Natural killer cell (primary cell): ENCODE data around the gene USP2. TPM values are rescaled to one million over a fixed set of nuclear protein-coding genes. Genes with fewer than 3 reads are reported as not detected.

Experiments
- ATAC-seq, 3 donors: fragments of 150-1000 bp in 2 of 3; fragments of 200-7000 bp in 1 of 3; cut with Tn5 transposase; 1 replicate in 1 of 3; 2 replicates in 2 of 3; pipeline ENCODE4 v1.10.0; 2021; ENCODE audit warnings: mild to moderate bottlenecking in 2 of 3, moderate library complexity in 2 of 3
- DNase-seq, 2 donors: peaks; one replicate each; pipeline versions ENCODE4 v3.0.0 to v3.0.0-alpha.2; 2013 to 2021; ENCODE audit warnings: mixed read lengths in 1 of 2
- H3K27ac ChIP-seq: one replicate; pipeline ENCODE4 v1.5.1; 2013; ENCODE audit warnings: mild to moderate bottlenecking, low read length
- H3K27me3 ChIP-seq: one replicate; pipeline ENCODE4 v1.6.1; 2013; ENCODE audit warnings: low read length; ENCODE audit not compliant: control insufficient read depth, insufficient read depth
- H3K36me3 ChIP-seq: one replicate; pipeline ENCODE4 v1.6.1; 2013; ENCODE audit warnings: low read length; ENCODE audit not compliant: control insufficient read depth, insufficient read depth
- H3K4me1 ChIP-seq: one replicate; pipeline ENCODE4 v1.6.1; 2013; ENCODE audit warnings: low read length; ENCODE audit not compliant: control insufficient read depth, insufficient read depth
- H3K4me3 ChIP-seq: one replicate; pipeline ENCODE4 v1.5.1; 2013; ENCODE audit warnings: low read length
- H3K9me3 ChIP-seq: one replicate; pipeline ENCODE4 v1.6.1; 2013; ENCODE audit warnings: low read length; ENCODE audit not compliant: control insufficient read depth, insufficient read depth
- H3K27ac Mint-ChIP-seq, 2 donors: one replicate each; pipeline ENCODE4 v1.8.0; 2022; ENCODE audit warnings: mild to moderate bottlenecking in 2 of 2, mixed read lengths in 2 of 2, moderate library complexity in 1 of 2
- H3K27me3 Mint-ChIP-seq, 2 donors: one replicate each; pipeline ENCODE4 v1.8.0; 2022; ENCODE audit warnings: low read depth in 2 of 2, mixed read lengths in 2 of 2
- H3K36me3 Mint-ChIP-seq: one replicate; pipeline ENCODE4 v1.8.0; 2022; ENCODE audit warnings: mixed read lengths
- H3K4me1 Mint-ChIP-seq, 2 donors: one replicate each; pipeline ENCODE4 v1.8.0; 2022; ENCODE audit warnings: mixed read lengths in 2 of 2
- H3K4me3 Mint-ChIP-seq: one replicate; pipeline ENCODE4 v1.8.0; 2022; ENCODE audit warnings: mild to moderate bottlenecking, moderate library complexity, mixed read lengths
- H3K9me3 Mint-ChIP-seq, 2 donors: one replicate each; pipeline ENCODE4 v1.8.0; 2022; ENCODE audit warnings: mixed read lengths in 2 of 2
- WGBS: methylation state at CpG from one replicate; pipeline ENCODE4 v1.1.7; 2013; ENCODE audit warnings: missing lambda C conversion rate; ENCODE audit not compliant: insufficient coverage; 5-methylcytosine and 5-hydroxymethylcytosine counted together
- intact Hi-C: fragments of 100-400 bp; cut with micrococcal nuclease; formaldehyde crosslinking; loops from one replicate; pipeline ENCODE4 v1.14.2; 2022
- total RNA-seq, 4 donors: library from RNA; stranded (reverse); fragments of 120-200 nt in 1 of 4; gene quantifications; one replicate each; pipeline versions ENCODE4 v1.2.3 to v1.2.4, GENCODE V29; 2013 to 2022
- TF ChIP-seq, protein P1 (sequence below): fragments of 200-600 bp; IDR thresholded peaks from one replicate; pipeline ENCODE4 v1.8.0; 2022; ENCODE audit warnings: antibody characterized with exemption

Gene USP2
- total RNA-seq, 3 donors from 2014 or later (not counting 1 experiment from before 2014, with no cell fraction given) = 0.50 to 3.9 TPM; not detected in 1

DNA sequence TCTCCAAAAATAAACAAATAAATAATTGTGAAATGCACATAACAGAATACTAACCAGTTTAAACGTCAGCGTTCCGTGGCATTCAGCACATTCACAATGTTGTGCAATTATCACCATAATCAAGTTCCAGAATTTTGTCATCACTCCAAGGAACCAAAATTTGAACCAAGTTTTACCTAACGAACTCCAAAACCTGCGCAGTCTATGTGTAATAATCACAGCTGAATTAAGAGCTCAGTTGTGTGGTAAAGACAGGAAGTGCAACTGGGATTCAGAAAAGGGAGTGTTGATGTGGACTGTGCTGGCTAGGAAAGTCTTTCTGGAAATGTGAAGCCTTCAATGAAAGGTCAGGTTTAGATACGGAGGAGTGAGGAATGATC lies 59.1 kb downstream of the USP2 start:
- no peak overlapping the region for H3K27ac ChIP-seq
- no peaks in the 10 kb centered on the region for H3K9me3 ChIP-seq
- peaks cover 24% of the 10 kb centered on the region for H3K4me1 ChIP-seq
- ATAC-seq (no peak), DNase-seq (no peak)
- no peaks in the 10 kb centered on the region for H3K36me3 Mint-ChIP-seq
- no peak overlapping the region for H3K4me3 Mint-ChIP-seq
- H3K4me3 ChIP-seq = no peak overlapping the region
- intact Hi-C loops = loop anchor here (5.0 kb wide), 1 partner anchor 115 kb away; the partner anchor contains the start of gene CBL
- H3K27ac Mint-ChIP-seq = no peak overlapping the region
- H3K27me3 ChIP-seq = peaks cover 9% of the 10 kb centered on the region
- TF ChIP-seq, protein P1, sequence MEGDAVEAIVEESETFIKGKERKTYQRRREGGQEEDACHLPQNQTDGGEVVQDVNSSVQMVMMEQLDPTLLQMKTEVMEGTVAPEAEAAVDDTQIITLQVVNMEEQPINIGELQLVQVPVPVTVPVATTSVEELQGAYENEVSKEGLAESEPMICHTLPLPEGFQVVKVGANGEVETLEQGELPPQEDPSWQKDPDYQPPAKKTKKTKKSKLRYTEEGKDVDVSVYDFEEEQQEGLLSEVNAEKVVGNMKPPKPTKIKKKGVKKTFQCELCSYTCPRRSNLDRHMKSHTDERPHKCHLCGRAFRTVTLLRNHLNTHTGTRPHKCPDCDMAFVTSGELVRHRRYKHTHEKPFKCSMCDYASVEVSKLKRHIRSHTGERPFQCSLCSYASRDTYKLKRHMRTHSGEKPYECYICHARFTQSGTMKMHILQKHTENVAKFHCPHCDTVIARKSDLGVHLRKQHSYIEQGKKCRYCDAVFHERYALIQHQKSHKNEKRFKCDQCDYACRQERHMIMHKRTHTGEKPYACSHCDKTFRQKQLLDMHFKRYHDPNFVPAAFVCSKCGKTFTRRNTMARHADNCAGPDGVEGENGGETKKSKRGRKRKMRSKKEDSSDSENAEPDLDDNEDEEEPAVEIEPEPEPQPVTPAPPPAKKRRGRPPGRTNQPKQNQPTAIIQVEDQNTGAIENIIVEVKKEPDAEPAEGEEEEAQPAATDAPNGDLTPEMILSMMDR = no peak
- H3K27me3 Mint-ChIP-seq = peaks cover 18 to 27% of the 10 kb centered on the region in 2 donors
- no peaks in the 10 kb centered on the region for H3K9me3 Mint-ChIP-seq
- WGBS = 80% methylated on average over 6 of the region's 6 CpGs
- H3K4me1 Mint-ChIP-seq = peaks cover 0 to 32% of the 10 kb centered on the region in 2 donors
- no peaks in the 10 kb centered on the region for H3K36me3 ChIP-seq

DNA sequence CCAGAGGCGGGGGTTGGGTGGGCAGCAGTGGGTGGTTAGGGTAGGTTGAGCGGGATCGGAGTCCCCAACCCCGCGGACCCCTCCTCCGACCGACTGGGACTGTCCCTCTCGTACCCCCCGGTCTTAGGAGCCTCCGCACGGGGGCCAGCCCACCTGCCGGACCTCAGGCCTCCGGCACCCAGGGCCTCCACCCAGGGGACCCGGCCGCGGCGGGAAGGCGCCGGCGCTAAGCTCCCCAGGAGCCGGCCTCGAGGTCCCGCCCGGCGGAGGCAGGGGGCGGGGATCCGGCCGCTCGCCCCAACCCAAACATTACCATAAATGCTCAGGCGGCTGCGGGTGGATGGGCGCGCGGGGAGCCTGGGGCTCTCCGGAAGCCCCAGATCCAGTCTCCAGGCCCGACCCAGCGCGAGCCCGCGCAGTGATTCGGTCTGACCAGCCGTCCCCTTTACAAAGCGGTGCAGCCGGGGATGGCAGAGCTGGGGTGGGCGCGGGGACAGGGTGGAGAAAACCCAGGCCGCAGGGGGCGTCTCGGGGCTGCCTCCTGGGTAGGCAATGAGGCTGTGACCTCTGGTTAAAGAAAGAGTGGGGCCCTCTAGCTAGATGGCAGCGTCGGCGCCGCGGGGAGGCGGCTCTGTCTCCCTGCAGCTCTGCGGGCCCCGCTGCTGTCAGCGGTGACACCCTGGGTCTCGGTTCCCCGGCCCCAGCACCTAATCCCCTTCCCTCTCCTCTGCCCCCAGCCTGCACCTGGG lies 60.5 kb downstream of the USP2 start:
- 2% methylated on average over 56 of the region's 60 CpGs for WGBS
- intact Hi-C loops = loop anchor here (5.0 kb wide), 1 partner anchor 114 kb away; the partner anchor contains the start of gene CBL

DNA sequence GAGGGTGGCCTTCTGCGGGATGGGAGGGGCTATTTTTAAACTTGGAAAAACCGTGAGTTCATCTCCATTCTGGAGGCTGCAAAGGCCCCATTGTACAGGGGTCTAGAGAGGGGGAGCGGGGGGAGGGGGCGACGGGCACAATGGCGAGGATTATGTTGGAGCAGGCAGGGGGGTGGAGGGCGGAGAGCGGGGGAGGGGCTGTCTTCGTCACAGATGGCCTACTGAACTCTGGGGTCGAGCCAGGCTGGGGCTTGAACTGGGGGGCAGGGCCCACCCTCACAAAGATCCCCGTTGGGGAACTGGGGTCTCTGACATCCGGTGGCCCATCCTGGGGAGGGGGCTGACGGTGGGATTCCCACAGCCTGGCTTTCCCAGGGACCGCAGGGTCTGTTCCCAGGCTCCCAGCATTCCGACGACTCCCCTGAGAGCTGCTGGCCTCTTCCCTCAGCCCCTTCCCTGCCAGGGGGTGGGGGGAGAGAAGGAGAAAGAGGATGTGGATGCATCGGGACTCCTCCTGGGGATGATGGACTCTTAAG lies 61.2 kb downstream of the USP2 start:
- ATAC-seq (no peak), DNase-seq (no peak)
- intact Hi-C loops = loop anchor here (5.0 kb wide), 1 partner anchor 113 kb away; the partner anchor contains the start of gene CBL
- Histone ChIP-seq H3K36me3 (no peaks in the 10 kb centered on the region), H3K9me3 (no peaks in the 10 kb centered on the region), H3K27me3 (peaks cover 24% of the 10 kb centered on the region), H3K27ac (no peak overlapping the region), H3K4me1 (peaks cover 38% of the 10 kb centered on the region), H3K4me3 (no peak overlapping the region)
- Mint-ChIP-seq H3K4me1 (peaks cover 0 to 39% of the 10 kb centered on the region in 2 donors), H3K27me3 (peaks cover 27 to 30% of the 10 kb centered on the region in 2 donors), H3K36me3 (no peaks in the 10 kb centered on the region), H3K9me3 (no peaks in the 10 kb centered on the region), H3K27ac (peak overlapping the region in 1 of 2 donors; percentile 35), H3K4me3 (peak overlapping the region; percentile 84)
- 55% methylated on average over 17 of the region's 17 CpGs for WGBS
- TF ChIP-seq, protein P1 = no peak

More for the DNA sequence above, 60.5 kb downstream of the USP2 start:
- peak; percentile 68 to 79 (median 77) for ATAC-seq
- Mint-ChIP-seq H3K27ac (peak overlapping the region in 1 of 2 donors; percentile 81), H3K27me3 (peaks cover 23 to 27% of the 10 kb centered on the region in 2 donors), H3K4me1 (peaks cover 0 to 33% of the 10 kb centered on the region in 2 donors), H3K4me3 (peak overlapping the region; percentile 84), H3K36me3 (no peaks in the 10 kb centered on the region), H3K9me3 (no peaks in the 10 kb centered on the region)
- H3K27me3 ChIP-seq = peaks cover 17% of the 10 kb centered on the region
- no peaks in the 10 kb centered on the region for H3K9me3 ChIP-seq
- DNase-seq = peak in 1 of 2 donors; percentile 69
- no peaks in the 10 kb centered on the region for H3K36me3 ChIP-seq
- TF ChIP-seq, protein P1 = no peak
- H3K4me1 ChIP-seq = peaks cover 32% of the 10 kb centered on the region
- peak overlapping the region; percentile 52 for H3K4me3 ChIP-seq
- peak overlapping the region; percentile 47 for H3K27ac ChIP-seq
